ENCODE measurements around the gene COX8C.
"Not testable (repeated sequence)": the region's sequence is repeated elsewhere in the genome, so short reads cannot be mapped to it uniquely, and the experiment has no call there.

The COX8C gene

GRCh38 chr14:93369713-93370266, 22.8 kb downstream of the COX8C start:
- Mint-ChIP-seq H3K4me3 (no peak overlapping the region), H3K27ac (no peak overlapping the region), H3K4me1 (ENCODE audit: low read depth) (no peaks in the 10 kb centered on the region), H3K36me3 (ENCODE audit: low read depth) (no peaks in the 10 kb centered on the region), H3K27me3 (ENCODE audit: low read depth) (peaks cover 13% of the 10 kb centered on the region), H3K9me3 (no peaks in the 10 kb centered on the region)
- DNase-seq (ENCODE audit: low spot score), result no peak

GRCh38 chr14:93375673-93376156, 28.7 kb downstream of the COX8C start:
- Mint-ChIP-seq H3K4me3 (no peak overlapping the region), H3K36me3 (ENCODE audit: low read depth) (no peaks in the 10 kb centered on the region), H3K27ac (no peak overlapping the region), H3K9me3 (no peaks in the 10 kb centered on the region), H3K4me1 (ENCODE audit: low read depth) (no peaks in the 10 kb centered on the region), H3K27me3 (ENCODE audit: low read depth) (peaks cover 9% of the 10 kb centered on the region)
- no peak for DNase-seq (ENCODE audit: low spot score)

- H3K4me1 Mint-ChIP-seq (ENCODE audit: low read depth), result no peaks in the 10 kb centered on the region
- DNase-seq (ENCODE audit: low spot score), result no peak
- no peaks in the 10 kb centered on the region for H3K9me3 Mint-ChIP-seq
- H3K36me3 Mint-ChIP-seq (ENCODE audit: low read depth), result no peaks in the 10 kb centered on the region
- H3K27ac Mint-ChIP-seq, result no peak overlapping the region
- H3K27me3 Mint-ChIP-seq (ENCODE audit: low read depth), result peaks cover 8% of the 10 kb centered on the region
- no peak overlapping the region for H3K4me3 Mint-ChIP-seq
These were observed 32.8 kb downstream of the COX8C start for GRCh38 chr14:93379831-93380230.

GRCh38 chr14:93381644-93382043, 34.7 kb downstream of the COX8C start:
- DNase-seq (ENCODE audit: low spot score), result no peak
- H3K27ac Mint-ChIP-seq, result no peak overlapping the region
- H3K4me3 Mint-ChIP-seq, result no peak overlapping the region
- peaks cover 15% of the 10 kb centered on the region for H3K27me3 Mint-ChIP-seq (ENCODE audit: low read depth)
- H3K36me3 Mint-ChIP-seq (ENCODE audit: low read depth), result no peaks in the 10 kb centered on the region
- H3K9me3 Mint-ChIP-seq, result no peaks in the 10 kb centered on the region
- no peaks in the 10 kb centered on the region for H3K4me1 Mint-ChIP-seq (ENCODE audit: low read depth)

GRCh38 chr14:93384256-93384655, 37.3 kb downstream of the COX8C start:
- H3K36me3 Mint-ChIP-seq (ENCODE audit: low read depth); H3K4me1 Mint-ChIP-seq (ENCODE audit: low read depth); H3K27ac Mint-ChIP-seq; H3K9me3 Mint-ChIP-seq; DNase-seq (ENCODE audit: low spot score); H3K4me3 Mint-ChIP-seq: not testable (repeated sequence)
- H3K27me3 Mint-ChIP-seq (ENCODE audit: low read depth), result peaks cover 15% of the 10 kb centered on the region

- no peak overlapping the region for H3K27ac Mint-ChIP-seq
- no peak for DNase-seq (ENCODE audit: low spot score)
- H3K4me1 Mint-ChIP-seq (ENCODE audit: low read depth), result no peaks in the 10 kb centered on the region
- H3K9me3 Mint-ChIP-seq, result peaks cover 9% of the 10 kb centered on the region
- peaks cover 9% of the 10 kb centered on the region for H3K27me3 Mint-ChIP-seq (ENCODE audit: low read depth)
- H3K36me3 Mint-ChIP-seq (ENCODE audit: low read depth), result no peaks in the 10 kb centered on the region
- H3K4me3 Mint-ChIP-seq, result no peak overlapping the region
These were observed 48.2 kb downstream of the COX8C start for GRCh38 chr14:93395231-93395630.

GRCh38 chr14:93396456-93396855, 49.5 kb downstream of the COX8C start:
- H3K27ac Mint-ChIP-seq, result no peak overlapping the region
- peaks cover 7% of the 10 kb centered on the region for H3K27me3 Mint-ChIP-seq (ENCODE audit: low read depth)
- no peaks in the 10 kb centered on the region for H3K4me1 Mint-ChIP-seq (ENCODE audit: low read depth)
- no peaks in the 10 kb centered on the region for H3K36me3 Mint-ChIP-seq (ENCODE audit: low read depth)
- peaks cover 9% of the 10 kb centered on the region for H3K9me3 Mint-ChIP-seq
- DNase-seq (ENCODE audit: low spot score), result no peak
- H3K4me3 Mint-ChIP-seq, result no peak overlapping the region

Data from T-helper 2 cell treated with Interferon-gamma antibody and Interleukin-4, amounts not matched to agents 5 μg/mL and 100 μg/mL, for 36 hours (primary cell).